Stimulated activated CD4-positive, alpha-beta T cell treated with anti-CD3 and anti-CD28 coated beads, Interleukin-15, amount 100 ng/mL, for 24 hours (primary cell): ENCODE results near the gene WRAP73.

Experiments used
- DNase-seq: peaks from one replicate; pipeline ENCODE4 v3.0.0-alpha.2; 2020

Gene WRAP73, protein sequence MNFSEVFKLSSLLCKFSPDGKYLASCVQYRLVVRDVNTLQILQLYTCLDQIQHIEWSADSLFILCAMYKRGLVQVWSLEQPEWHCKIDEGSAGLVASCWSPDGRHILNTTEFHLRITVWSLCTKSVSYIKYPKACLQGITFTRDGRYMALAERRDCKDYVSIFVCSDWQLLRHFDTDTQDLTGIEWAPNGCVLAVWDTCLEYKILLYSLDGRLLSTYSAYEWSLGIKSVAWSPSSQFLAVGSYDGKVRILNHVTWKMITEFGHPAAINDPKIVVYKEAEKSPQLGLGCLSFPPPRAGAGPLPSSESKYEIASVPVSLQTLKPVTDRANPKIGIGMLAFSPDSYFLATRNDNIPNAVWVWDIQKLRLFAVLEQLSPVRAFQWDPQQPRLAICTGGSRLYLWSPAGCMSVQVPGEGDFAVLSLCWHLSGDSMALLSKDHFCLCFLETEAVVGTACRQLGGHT

DNA sequence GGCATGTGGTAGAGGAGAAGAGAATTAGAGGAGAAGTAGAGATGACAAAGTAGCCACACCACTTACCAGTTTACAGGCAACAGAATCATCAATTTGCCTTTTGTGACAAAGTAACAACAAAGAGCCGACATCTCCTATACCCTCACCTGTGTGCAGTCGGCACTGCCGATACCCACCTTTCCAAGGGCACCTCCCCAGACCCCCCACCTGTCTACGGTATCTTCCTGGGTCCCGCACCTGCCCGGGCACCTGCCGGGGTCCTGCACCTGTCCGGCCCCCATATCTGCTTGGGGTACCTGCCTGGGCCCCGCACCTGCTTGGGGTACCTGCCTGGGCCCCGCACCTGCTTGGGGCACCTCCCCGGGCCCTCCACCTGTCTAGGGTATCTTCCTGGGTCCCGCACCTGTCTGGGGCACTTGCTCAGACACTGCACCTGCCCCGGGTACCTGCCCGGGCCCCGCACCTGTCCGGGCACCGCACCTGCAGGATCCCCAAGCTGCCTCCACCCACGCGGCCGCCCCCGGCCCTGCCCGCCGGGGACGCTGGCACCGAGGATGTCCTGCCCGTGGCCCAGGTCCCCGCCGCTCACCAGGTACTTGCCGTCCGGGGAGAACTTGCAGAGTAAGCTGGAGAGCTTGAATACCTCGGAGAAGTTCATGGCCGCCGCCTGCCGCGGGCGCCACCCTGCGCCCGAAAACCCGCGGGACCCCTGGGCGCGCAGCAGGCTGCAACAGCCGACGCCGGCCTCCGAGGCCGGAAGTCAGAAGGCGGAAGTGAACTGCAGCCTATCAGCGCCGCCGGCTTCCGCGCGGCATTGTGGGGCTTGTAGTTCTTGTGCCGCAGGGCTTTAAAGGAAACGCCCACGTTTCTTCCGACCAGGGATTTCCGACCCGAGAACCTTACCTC, at the start of gene WRAP73:
WRAP73 (minus strand) TSS at position 762 of the 906 bp plus-strand sequence; CDS start at position 658, 104 bp downstream.
- peak; percentile 94 for DNase-seq

DNA sequence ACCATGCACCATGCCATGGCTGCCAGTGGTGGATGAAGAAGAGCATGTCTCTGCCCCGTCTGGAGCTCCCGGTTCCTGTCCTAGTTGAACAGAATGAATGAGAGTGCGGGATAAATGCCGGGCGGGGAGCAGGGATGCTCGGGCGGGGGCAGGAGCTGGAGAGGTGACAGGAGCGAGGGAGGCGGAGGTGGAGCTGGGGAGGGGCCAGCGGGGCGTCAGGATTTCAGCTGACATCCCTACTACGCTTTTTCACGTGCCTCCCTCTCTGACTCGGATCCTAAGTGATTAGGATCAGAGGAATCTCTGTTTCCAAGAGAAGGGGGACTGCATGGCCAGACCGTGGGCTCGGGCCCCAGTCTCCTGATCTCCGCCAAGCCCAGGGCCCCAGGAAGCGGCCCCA, 49.7 kb upstream of the WRAP73 start:
- DNase-seq, result no peak

DNA sequence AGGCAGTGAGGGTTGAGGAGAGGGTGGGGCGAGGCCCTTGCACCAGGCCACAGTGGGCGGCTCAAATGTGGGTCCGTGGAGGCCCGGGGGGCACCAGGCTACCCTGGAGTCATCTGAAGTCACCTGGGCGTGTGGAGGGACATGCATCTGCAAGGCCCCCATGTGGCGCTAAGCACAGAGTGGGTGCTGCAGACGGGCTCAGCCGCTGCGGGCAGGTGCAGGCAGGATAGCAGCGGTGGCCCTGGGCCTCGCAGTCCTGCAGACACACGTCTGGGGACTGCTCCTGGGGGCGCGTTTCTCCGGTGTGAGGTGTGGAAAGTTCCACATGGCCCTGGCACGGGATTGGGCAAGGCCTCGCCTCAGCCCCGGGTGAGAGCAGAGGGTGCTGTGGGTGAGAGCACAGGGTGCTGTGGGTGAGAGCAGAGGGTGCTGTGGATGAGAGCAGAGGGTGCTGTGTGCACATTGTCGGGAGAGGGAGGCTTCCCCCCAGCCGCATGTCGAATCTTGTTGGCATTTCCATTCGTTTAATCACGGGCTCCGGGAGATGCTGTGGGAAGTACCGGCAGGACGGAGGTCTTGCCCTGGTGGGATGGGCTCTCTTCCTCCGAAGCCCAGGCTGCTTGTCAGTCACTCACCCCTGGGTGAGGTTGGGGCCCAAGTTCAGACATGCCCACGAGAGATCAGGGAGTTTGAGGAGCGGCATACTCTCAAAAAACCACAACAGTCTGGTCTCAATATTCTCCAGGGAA, 48.9 kb upstream of the WRAP73 start:
- DNase-seq, result no peak

DNA sequence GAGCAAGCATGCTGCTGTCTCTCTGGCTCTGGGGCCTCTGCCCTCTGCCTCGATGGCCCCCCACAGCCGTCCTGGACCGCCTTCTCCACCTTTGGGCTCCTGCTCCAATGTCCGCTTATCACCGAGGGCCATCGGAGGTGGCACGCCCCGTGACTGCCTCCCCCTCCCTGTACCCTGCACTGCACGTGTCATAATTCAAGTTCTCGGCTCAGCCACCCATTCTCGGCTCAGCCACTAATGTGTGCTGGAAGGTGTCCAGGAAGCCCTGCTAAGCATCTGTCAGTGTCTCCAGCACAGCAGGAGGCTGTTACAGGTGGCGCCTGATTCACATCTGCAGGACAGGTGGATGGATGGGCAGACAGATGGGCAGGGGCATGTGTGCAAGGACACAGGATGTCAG, 47.9 kb upstream of the WRAP73 start:
- DNase-seq, result no peak

DNA sequence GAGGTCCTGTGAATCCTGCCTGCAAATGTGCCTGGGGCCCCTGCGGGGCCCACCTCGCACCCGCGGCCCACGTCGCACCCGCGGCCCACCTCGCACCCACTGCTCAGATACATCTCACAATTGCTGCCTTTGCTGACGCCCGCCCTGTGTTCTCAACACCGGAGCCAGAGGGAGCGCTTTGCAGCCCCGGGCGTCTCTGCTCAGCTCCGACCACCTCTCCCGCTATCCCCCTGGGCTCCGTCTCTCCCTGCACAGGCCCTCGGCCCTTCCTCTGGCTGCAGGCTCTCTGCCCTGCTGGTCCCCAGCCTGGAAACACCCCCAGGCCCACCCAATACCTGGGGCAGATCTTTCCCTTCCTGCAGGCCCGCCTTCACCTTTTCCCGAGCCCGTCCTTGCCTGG, 47.2 kb upstream of the WRAP73 start:
- DNase-seq, result no peak

DNA sequence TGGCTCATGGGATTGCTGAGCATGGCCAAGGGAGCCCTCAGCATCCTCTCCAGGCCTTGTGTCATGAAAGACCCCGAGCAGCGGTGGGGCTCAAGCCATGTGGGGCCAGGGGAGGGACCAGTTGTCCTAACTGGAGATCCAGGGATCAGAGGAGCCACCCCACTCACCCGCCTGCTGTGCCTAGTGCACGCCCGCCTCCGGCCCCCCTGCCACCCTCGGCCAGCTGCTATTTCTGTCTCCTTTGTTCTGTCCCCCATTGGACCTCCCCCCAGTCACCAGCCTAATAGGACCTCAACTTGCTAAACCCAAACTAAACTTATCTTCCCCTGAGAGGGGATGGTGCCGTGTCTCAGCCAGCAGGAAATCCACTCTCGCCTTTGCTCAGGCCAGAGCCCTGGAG, 46.8 kb upstream of the WRAP73 start:
- DNase-seq, result no peak

DNA sequence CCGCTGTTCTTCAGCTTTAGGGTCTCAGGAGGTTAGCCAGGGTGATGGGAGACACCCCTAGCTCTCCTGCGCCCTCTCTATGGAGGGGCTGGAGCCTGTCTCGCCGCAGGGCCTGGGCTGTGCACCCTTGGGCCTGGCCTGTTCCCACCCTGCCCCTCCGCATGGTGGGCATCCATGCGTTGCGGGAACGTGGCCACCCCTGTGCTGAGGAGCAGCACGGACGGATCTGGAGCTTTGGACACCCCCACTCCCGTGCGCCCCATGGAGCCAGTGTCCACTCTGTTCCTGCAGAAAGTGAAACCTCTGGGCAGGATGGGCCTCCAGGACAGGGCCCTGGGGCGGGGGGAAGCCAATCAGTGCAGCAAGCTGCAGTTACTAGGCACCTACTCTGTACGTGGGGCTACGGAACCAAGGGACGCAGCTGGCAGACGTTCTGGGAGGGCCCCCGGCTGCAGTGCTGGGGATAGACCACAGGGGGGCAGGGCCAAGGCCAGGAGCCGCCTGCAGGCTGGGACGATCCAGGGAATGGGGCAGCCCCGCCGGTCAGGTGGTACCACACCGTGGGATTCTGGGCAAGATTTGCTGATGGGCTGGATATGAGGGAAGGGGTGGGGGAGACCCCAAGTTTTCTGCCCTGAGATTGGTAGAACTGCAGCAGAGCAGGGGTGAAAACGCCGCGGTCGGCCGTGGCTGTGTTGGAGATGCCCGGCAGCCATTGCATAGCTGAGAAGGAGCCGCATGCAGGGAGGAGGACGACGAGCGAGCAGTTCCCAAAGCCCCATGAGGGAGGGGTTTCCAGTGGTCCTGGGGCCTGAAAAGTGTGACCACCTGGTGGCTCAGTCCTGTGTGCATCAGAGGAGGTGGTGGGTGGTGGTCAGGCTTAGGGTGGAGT, 45.7 kb upstream of the WRAP73 start:
- peak; percentile 58 for DNase-seq

DNA sequence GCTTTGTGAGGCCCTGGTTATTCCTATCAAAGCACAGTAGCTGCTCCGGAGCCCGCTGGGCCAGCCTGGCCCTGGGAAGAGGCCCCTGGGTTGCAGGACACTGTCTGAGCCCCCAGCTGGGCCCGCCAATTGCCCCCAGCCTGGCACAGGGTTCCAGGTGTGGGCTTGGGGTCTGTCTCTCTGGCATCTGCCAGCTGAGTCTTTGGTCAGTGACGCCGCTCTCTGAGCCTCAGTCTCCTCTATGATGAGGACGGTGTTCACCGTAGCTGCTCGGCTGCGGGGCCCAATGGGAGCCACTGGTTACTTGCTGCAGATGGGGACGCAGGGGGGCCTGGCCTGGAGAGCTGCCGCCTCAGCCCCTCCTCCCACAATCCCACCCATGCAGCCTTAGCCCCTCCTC, 43.4 kb upstream of the WRAP73 start:
- DNase-seq, result no peak

DNA sequence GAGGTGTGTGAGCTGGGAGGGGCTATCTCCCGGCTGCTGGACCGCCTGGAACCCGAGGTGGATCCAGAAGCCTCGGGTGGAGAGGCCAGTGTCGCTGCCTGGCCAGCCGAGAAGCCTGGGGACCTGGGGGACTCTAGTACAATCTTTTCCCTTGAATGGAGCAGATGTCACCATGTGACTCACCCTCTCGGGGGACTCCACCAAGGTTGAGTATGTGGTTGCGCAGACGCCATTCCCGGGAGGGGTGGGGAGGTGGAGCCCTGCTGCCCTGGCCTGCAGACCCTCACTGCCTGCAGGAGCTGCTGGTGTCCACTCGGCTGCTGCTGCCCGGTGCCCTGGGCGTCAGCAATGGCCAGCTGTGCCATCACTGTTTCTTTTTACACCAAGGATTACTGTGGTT, 42.7 kb upstream of the WRAP73 start:
- no peak for DNase-seq

DNA sequence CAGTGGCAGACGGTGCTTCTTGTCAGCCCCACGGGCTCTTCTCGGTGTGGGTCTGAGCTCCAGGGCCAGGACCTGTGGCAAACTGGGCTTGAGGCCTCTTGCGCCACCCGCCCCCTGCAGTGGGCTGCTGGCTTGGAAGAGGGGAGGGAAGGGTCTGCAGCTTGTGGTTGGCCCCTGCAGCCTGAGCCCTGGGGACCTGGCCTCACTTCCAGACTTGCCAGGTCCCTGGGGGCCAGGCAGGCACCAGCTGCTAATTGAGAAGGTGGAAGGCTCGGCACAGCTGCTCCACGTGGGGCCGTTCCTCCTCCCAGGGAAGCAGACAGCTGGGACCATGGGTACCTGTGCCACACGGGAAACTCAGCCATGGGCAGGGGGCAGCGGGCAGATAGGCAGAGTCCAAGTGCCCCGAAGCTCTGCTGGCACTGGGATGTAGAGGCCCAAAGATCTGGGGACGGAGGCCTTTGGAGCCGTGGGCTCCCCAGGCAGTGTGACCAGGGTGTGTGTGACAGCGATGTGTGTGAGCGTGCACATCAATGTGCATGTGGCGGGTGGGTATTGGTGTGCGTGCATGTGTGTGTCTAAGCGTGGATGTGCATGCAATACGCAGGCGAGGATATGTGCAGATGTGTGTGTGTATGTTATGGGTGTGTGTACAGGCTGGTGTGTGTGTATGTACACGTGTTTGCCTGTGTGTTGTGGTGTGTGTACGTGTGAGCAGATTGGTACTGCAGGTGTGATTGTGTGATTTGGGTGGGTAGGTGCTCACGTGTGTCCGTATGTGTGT, 41.7 kb upstream of the WRAP73 start:
- no peak for DNase-seq

DNA sequence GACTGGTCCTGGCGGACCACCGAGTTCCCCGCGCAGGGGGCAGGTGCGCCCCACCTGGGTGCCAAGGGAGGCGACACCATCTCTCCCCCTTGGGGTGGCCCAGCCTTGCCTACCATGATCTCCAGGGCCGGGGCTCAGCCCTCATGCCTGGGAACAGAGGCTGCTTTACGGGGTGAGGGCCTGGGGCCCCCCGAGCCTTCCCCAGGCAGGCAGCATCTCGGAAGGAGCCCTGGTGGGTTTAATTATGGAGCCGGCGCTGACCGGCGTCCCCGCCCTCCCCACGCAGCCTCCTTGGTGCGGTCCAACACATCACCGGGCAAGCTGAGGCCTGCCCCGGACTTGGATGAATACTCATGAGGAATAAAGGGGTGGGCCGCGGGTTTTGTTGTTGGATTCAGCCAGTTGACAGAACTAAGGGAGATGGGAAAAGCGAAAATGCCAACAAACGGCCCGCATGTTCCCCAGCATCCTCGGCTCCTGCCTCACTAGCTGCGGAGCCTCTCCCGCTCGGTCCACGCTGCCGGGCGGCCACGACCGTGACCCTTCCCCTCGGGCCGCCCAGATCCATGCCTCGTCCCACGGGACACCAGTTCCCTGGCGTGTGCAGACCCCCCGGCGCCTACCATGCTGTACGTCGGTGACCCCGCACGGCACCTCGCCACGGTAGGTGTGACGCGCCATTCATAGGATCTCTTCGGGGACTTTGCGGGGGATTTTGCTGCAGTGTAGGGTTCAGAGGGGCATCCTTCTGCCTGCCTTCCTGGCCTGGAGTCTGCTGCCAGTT, 40.6 kb upstream of the WRAP73 start:
- DNase-seq, result no peak

DNA sequence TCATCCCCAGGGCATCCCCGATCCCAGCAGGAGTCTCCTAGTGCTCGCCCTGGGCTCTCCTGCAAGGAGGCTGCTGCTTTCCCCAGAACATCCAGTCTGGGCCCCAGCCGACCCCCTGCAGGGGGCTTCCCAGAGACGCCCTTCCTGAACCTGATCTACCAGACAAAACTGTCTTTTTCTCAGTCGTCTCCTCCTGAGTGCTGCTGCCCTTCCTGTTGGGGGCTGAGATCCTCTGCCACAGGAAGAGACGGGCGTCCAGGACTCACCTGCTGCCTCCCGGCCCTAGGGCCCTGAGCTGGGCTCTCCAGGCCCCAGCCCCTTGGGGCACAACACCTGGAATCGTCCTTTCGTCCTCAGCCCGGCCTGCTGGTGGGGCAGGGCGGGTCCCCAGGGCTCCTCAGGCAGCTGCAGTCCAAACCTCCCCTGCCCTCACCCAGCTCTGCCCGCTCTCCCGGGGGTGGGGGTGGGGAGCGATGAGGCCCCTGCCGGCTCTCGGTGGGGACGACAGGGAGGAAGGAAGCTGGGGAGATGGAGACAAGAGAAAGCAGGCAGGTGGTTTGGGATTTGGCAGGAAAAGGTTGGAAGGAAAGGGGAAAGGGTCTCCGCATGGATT, 39.3 kb upstream of the WRAP73 start:
- no peak for DNase-seq

DNA sequence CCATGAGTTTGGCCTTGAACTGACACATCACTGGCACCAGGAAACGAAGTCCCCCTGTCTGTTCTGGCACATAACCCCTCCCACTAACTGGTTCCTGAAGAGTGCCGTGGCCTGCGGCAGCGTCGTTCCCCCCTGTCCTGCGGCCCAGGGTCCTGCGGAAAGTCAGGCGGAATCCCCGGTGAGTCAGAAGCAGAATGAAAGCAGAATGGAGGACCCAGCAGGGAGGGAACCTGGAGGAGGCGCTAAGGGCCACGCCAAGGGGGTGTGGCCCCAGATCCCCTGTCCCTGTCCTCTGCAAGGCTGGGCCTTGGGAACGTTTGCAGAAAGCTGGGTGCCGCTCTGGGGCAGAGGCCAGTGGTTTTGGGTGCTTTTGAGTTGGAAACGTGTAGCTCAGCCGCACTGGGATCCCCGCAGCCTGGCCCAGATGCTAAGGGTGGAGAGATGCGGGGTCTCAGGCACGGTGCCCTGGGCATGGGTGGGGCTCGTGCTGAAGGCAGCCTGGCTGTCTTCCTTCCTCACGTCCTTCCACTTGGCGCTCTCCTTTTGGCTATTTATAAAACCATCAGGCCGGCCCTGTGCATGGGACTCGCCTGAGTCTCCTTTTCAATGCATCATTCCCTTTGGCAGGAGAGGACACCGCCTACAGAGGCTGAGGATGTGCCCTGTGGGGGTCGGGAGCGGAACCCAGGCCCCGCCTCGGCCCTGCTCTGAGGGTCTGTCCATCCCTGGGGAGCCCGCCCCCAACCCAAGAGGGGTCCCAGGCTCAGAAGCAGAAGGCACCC, 38.6 kb upstream of the WRAP73 start:
- DNase-seq, result no peak

DNA sequence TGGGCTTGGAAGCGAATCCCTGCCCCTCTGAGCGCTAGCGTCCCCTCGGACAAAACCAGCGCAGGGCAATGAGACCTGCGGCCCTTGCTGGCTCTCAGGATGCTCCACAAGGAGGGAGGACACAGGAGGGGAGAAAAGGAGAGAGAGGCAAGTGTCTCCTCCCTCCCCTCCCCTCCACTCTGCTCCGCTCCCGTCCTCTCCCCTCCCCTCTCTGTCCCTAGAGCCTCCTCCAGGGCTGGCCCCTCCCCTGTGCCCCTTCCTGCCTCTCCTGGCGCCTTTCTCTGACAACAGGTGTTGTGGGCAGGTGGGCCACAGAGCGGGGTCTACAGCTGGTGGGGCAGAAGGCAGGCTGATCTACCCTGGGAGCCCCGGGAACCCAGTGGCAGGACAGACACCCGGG, 37.6 kb upstream of the WRAP73 start:
- no peak for DNase-seq

DNA sequence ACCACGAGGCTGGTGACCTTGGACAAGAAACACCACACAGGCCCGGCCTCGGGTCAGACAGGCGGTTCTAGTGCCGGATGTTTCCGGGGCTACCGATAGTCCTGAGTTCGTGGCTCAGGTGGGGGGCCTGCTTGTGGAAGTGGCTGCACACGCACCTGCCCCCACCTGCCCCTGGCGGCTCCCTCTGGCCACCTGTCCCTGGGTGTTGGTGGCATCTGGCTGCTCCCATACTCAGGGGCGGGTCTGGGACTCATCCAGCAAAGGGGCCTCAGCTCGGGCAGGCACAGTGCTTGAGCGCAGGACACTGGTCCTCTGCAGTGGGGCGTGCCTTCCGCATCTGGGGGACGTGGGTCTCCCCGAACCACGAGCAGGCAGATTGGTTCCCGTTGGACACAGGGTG, 36.0 kb upstream of the WRAP73 start:
- no peak for DNase-seq

DNA sequence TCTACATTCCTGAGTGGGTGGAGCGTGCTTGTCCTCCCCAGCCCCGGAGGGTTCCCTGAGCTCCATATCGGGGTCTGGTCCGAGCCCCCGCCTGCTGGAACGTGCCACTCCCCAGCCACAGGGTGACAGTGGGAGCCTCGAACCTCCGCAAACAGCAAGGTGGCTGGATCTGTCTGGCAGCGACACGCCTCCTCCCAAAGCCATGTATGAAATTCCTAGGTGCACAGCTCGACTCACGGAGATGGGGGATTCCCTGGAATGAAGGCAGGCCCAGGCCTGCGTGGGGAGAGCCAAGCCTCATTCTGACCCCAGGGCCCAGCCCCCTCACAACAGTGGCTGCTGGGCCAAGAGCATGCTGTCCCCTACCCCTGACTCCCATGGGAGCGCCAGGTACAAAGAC, 35.3 kb upstream of the WRAP73 start:
- no peak for DNase-seq

DNA sequence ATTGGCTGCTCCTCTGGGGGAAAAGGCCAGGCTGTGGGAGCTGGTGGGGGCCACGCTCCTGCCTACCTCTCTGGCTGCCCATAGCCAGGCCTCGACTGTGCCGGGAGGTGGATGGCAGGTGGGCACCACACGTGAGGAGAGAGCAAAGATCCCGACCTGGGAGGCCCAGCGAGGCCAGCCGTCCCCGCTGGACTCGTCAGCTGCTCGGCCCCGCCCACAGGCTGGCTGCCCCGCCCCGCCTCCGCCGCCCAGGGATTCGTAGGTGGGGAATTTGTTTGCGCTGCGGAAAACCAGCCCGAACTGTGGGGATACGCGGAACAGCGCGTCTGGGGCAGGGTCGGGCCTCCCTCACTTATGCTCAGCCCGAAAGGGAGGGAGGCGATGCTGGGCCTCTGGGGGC, 34.1 kb upstream of the WRAP73 start:
- DNase-seq, result peak; percentile 28

DNA sequence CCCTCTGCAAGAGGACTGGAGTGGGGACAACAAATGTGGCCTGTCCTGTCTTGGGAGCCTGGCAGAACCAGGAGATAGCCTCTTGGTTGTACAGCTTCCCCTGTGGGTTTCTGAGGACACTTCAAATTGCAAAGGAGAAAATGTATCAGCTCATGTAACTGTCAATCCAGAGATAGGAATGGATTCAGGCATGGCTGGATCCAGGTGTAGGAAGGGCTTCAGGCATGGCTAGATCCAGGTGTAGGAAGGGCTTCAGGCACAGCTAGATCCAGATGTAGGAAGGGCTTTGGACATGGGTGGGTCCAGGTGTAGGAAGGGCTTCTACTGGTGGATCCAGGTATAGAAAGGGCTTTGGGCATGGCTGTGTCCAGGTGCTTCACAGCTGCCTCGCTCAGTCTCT, 33.3 kb upstream of the WRAP73 start:
- no peak for DNase-seq
